Ascending aorta (tissue), 2 donors: Measurements from ENCODE around the gene IDUA. TPM values are rescaled to one million over a fixed set of nuclear protein-coding genes. Genes with fewer than 3 reads are reported as not detected.
A peak's percentile ranks its signal among the peaks of the same experiment; 100 is the strongest.
"Not testable (repeated sequence)": the region's sequence is repeated elsewhere in the genome, so short reads cannot be mapped to it uniquely, and the experiment has no call there.

Experiments
- DNase-seq, 2 donors: peaks; one replicate each; pipeline ENCODE4 v3.0.0-alpha.2; 2019; ENCODE audit warnings: low spot score in 2 of 2
- H3K27ac ChIP-seq, 2 donors: fragments of 200-600 bp; sonication (generic); one replicate each; pipeline ENCODE4 v1.5.1; 2016 to 2017; ENCODE audit warnings: mild to moderate bottlenecking in 1 of 2
- H3K27me3 ChIP-seq: fragments of 200-600 bp; sonication (generic); one replicate; pipeline ENCODE4 v1.5.1; 2017
- H3K36me3 ChIP-seq, 2 donors: fragments of 200-600 bp; sonication (generic); one replicate each; pipeline ENCODE4 v1.5.1; 2016
- H3K4me1 ChIP-seq, 2 donors: fragments of 200-600 bp; sonication (generic); one replicate each; pipeline ENCODE4 v1.5.1; 2016 to 2017; ENCODE audit warnings: mild to moderate bottlenecking in 1 of 2
- H3K4me3 ChIP-seq, 2 donors: fragments of 200-600 bp; sonication (generic); one replicate each; pipeline ENCODE4 v1.5.1; 2016 to 2017; ENCODE audit warnings: mild to moderate bottlenecking in 1 of 2
- H3K9me3 ChIP-seq, 2 donors: fragments of 200-600 bp; sonication (generic); one replicate each; pipeline ENCODE4 v1.5.1; 2016
- intact Hi-C: fragments of 100-400 bp; cut with DNase I; formaldehyde crosslinking; loops from one replicate; pipeline ENCODE4 v1.15.1; 2023
- total RNA-seq: library from RNA; depleted of rRNA; stranded (reverse); fragments of >200 nt; gene quantifications from one replicate; pipeline ENCODE4 v1.1.0, GENCODE V29; 2016
- TF ChIP-seq, protein P1 (sequence below), 3 experiments: fragments of 200-600 bp in 2 of 3; fragments of 450-650 bp in 1 of 3; sonication (generic) in 2 of 3; IDR thresholded peaks; one replicate each; pipeline ENCODE4 v1.5.1; 2016 to 2019; ENCODE audit warnings: antibody characterized with exemption in 3 of 3, mild to moderate bottlenecking in 1 of 3, moderate library complexity in 1 of 3

IDUA gene
- total RNA-seq = 118 TPM

DNA sequence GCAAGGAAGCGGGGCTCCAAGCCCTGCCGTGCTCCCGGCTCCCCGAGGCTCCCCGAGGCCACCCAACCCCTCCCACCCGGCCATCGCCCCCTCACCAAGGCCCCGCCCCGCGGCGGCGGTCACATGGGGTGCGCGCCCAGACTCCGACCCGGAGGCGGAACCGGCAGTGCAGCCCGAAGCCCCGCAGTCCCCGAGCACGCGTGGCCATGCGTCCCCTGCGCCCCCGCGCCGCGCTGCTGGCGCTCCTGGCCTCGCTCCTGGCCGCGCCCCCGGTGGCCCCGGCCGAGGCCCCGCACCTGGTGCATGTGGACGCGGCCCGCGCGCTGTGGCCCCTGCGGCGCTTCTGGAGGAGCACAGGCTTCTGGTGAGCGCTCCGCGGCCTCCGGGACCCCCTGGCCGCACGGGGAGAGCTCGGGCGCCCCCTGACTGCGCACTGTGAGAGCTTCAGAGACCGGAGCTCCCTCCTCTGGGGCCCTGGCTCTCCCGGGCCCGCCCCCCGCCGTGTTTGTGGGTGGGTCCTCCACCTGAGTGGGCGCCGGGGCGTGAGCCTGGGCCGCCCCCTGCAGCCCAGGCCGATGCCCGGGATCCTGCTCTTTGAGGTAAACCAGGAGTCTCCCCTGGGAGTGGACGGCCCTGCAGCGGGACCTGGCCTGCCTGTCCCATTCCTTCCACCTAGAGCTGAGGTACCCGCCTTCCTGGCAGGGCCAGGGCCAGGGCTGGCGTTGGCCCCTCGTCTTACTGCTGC is at the start of gene IDUA:
Gene IDUA (plus strand): TSS at position 166 of the 745 bp plus-strand sequence. CDS start 41 bp downstream, at position 207.
- DNase-seq = peak; percentile 35 to 88
- intact Hi-C loops = no loop called here
- Histone ChIP-seq H3K27ac (no peak within 1 kb of the TSS), H3K9me3 (no peaks in the 10 kb centered on the region), H3K4me3 (peak within 1 kb of the TSS; percentile 71 to 76), H3K36me3 (peaks cover 11 to 19% of the 10 kb centered on the region in 2 donors), H3K4me1 (peaks cover 4 to 14% of the 10 kb centered on the region in 2 donors), H3K27me3 (no peaks in the 10 kb centered on the region)
- TF ChIP-seq, protein P1, sequence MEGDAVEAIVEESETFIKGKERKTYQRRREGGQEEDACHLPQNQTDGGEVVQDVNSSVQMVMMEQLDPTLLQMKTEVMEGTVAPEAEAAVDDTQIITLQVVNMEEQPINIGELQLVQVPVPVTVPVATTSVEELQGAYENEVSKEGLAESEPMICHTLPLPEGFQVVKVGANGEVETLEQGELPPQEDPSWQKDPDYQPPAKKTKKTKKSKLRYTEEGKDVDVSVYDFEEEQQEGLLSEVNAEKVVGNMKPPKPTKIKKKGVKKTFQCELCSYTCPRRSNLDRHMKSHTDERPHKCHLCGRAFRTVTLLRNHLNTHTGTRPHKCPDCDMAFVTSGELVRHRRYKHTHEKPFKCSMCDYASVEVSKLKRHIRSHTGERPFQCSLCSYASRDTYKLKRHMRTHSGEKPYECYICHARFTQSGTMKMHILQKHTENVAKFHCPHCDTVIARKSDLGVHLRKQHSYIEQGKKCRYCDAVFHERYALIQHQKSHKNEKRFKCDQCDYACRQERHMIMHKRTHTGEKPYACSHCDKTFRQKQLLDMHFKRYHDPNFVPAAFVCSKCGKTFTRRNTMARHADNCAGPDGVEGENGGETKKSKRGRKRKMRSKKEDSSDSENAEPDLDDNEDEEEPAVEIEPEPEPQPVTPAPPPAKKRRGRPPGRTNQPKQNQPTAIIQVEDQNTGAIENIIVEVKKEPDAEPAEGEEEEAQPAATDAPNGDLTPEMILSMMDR (IDR thresholded peaks at IDR 0.05) = peak; percentile 7 to 48 (median 44)

DNA sequence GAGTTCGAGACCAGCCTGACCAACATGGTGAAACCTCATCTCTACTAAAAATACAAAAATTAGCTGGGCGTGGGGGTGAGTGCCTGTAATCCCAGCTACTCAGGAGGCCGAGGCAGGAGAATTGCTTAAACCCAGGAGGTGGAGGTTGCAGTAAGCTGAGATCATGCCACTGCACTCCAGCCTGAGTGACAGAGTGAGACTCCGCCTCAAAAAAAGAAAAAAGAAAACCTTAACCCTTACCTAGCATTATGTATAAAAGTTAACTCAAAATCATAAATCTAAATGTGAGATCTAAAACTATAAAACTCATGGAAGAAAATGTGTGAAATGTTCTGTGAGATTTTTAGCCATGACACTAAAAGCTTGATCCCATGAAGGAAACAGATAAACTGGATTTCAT is 47.3 kb upstream of the IDUA start:
- H3K36me3 ChIP-seq, H3K27me3 ChIP-seq, H3K4me3 ChIP-seq, H3K4me1 ChIP-seq, H3K9me3 ChIP-seq, H3K27ac ChIP-seq: not testable (repeated sequence)
- peak in 1 of 2 donors; percentile 16 for DNase-seq
- intact Hi-C loops = loop anchor here (10.0 kb wide), 1 partner anchor 215 kb away; no protein-coding TSS in a partner anchor

DNA sequence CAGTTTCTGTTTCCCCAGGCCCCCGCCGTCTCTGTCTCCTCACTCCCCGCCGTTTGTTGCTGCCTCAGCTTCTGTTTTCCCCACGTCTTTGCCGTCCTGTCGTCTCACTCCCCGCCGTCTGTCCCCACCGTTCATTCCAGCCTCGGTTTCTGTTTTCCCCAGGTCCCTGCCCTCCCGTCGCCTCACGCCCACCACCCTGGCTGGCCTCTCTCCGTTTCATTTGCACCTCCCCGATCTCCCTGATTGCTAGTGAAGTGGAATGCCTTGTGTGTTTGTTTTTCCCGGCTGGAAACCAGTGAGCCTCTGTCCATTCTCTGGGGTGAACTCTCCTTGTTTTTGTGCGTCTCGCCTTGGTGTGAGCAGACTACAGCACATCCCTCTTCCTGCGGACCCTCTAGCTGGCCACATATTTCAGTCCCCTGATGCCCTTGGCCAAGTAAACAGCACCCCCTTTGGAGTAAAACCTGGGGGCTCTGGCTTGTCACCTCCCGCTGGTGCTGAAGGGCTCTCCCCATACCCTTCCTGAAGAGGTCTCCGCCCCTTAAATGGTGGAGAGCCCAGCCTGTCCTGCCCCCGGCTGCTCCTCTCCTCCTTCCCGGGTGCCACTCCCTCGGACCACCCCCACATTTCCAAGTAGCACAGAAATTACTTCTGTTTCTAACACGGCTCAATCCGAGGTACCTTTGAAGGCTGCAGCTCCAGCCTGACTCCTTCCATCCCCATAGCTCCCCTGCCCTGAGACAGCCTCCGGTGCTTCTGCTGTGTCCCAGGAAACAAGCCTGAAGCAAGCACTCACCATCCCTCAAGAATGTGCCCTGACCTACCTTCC is 41.4 kb upstream of the IDUA start:
- TF ChIP-seq, protein P1 (IDR thresholded peaks at IDR 0.05) = no peak
- intact Hi-C loops = no loop called here
- Histone ChIP-seq H3K4me1 (no peaks in the 10 kb centered on the region), H3K4me3 (no peak overlapping the region), H3K27me3 (no peaks in the 10 kb centered on the region), H3K27ac (no peak overlapping the region), H3K9me3 (no peaks in the 10 kb centered on the region), H3K36me3 (peaks cover 0 to 5% of the 10 kb centered on the region in 2 donors)
- DNase-seq = no peak

DNA sequence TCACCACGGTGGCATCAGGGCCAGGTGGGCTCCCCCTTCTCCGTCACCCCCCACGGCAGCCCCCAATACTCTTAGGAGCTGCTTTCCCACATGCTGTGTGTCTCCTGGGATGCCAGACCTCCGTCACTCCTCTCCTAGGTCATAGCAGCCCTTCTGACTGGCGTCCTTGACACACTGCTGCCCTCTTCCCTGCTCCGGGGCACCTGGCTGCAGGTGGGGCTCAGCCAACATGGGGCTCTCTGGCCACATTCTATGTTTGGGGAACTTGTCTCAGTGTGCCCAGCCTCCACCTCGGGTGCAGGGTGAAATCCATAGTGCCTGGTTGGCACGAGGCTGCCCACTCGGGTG is 40.8 kb upstream of the IDUA start:
- Histone ChIP-seq H3K27me3 (no peaks in the 10 kb centered on the region), H3K9me3 (no peaks in the 10 kb centered on the region), H3K36me3 (peaks cover 0 to 5% of the 10 kb centered on the region in 2 donors), H3K4me1 (no peaks in the 10 kb centered on the region), H3K4me3 (no peak overlapping the region), H3K27ac (no peak overlapping the region)
- DNase-seq = no peak
- intact Hi-C loops = no loop called here
- TF ChIP-seq, protein P1 (IDR thresholded peaks at IDR 0.05) = no peak

DNA sequence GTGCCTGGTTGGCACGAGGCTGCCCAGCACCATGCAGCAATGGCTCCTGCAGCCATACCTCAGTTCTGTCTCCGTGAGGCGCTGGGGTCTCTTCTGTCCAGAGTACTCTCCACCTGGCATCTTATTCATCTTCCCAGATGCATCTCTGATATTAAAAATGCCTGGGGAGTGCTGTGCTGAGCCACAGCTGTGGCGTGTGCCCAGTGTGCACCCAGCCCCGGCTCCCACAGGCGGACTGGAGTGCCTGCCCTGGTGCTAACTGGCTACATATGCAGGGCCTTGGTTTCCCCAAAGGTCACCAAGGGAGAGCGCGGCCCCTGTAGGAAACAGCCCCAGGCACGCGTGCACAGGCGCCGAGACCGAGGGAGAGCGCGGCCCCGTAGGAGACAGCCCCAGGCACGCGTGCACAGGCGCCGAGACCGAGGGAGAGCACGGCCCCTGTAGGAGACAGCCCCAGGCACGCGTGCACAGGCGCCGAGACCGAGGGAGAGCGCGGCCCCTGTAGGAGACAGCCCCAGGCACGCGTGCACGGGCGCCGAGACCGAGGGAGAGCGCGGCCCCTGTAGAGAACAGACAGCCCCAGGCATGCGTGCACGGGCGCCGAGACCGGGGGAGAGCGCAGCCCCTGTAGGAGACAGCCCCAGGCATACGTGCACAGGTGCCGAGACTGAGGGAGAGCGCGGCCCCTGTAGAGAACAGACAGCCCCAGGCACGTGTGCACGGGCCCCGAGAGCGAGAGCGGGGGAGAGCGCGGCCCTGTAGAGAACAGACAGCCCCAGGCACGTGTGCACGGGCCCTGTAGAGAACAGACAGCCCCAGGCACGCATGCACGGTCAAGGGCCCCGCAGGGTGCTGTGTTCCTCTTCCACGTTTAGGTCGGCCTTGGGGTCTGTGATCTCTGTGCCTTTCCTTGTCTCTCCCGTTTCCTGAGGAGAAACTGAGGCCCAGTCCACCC is 40.0 kb upstream of the IDUA start:
- H3K9me3 ChIP-seq = no peaks in the 10 kb centered on the region
- H3K36me3 ChIP-seq = peaks cover 0 to 11% of the 10 kb centered on the region in 2 donors
- H3K27me3 ChIP-seq = no peaks in the 10 kb centered on the region
- DNase-seq = no peak
- no peak overlapping the region for H3K27ac ChIP-seq
- H3K4me3 ChIP-seq = no peak overlapping the region
- intact Hi-C loops = no loop called here
- H3K4me1 ChIP-seq = no peaks in the 10 kb centered on the region
- TF ChIP-seq, protein P1 (IDR thresholded peaks at IDR 0.05) = no peak
